Small intestine (tissue), 7 donors: ENCODE data around the gene MEN1. TPM values are rescaled to one million over a fixed set of nuclear protein-coding genes. Genes with fewer than 3 reads are reported as not detected.
A peak's percentile ranks its signal among the peaks of the same experiment; 100 is the strongest.

Source experiments
- DNase-seq, 2 donors: peaks; one replicate each; pipeline versions ENCODE4 v3.0.0 to v3.0.0-alpha.2; 2013
- FAIRE-seq: peaks from 2 replicates; lab custom pipeline; 2012; peaks lifted over from hg19 to GRCh38; lab: Jason Lieb, UNC
- H3K27ac ChIP-seq, 3 donors: one replicate each; pipeline ENCODE4 v1.5.1; 2013; ENCODE audit warnings: low read length in 2 of 3, mild to moderate bottlenecking in 2 of 3, control low read depth in 1 of 3, inconsistent platforms in 1 of 3, low read depth in 1 of 3, moderate library complexity in 1 of 3
- H3K27me3 ChIP-seq, 3 donors: one replicate each; pipeline ENCODE4 v1.6.1; 2013; ENCODE audit warnings: low read length in 3 of 3, inconsistent platforms in 1 of 3; ENCODE audit not compliant: control insufficient read depth in 3 of 3, insufficient read depth in 3 of 3
- H3K36me3 ChIP-seq, 3 donors: one replicate each; pipeline ENCODE4 v1.6.1; 2013; ENCODE audit warnings: low read length in 3 of 3, inconsistent platforms in 1 of 3, low read depth in 1 of 3, mild to moderate bottlenecking in 1 of 3, moderate library complexity in 1 of 3; ENCODE audit not compliant: control insufficient read depth in 3 of 3, insufficient read depth in 2 of 3
- H3K4me1 ChIP-seq, 3 donors: one replicate each; pipeline ENCODE4 v1.6.1; 2013; ENCODE audit warnings: low read length in 2 of 3, inconsistent platforms in 1 of 3, low read depth in 1 of 3, mild to moderate bottlenecking in 1 of 3, moderate library complexity in 1 of 3; ENCODE audit not compliant: control insufficient read depth in 3 of 3, insufficient read depth in 2 of 3
- H3K4me3 ChIP-seq, 3 donors: one replicate each; pipeline ENCODE4 v1.5.1; 2013; ENCODE audit warnings: low read length in 3 of 3, control low read depth in 1 of 3, inconsistent platforms in 1 of 3, low read depth in 1 of 3, mild to moderate bottlenecking in 1 of 3, moderate library complexity in 1 of 3
- H3K9me3 ChIP-seq, 2 donors: one replicate each; pipeline ENCODE4 v1.6.1; 2013; ENCODE audit warnings: low read depth in 1 of 2, low read length in 1 of 2; ENCODE audit not compliant: control insufficient read depth in 2 of 2, insufficient read depth in 1 of 2
- WGBS, 3 donors: extraction: QIAGEN DNeasy Blood & Tissue Kit; methylation state at CpG; one replicate each; pipeline ENCODE4 v1.1.7; 2013; 5-methylcytosine and 5-hydroxymethylcytosine counted together
- polyA plus RNA-seq, 4 donors: library from polyadenylated mRNA; stranded (reverse) in 3 of 4; unstranded in 1 of 4; fragments of 200-250 nt in 3 of 4; fragments of 120-200 nt in 1 of 4; gene quantifications; one replicate each; pipeline versions ENCODE4 v1.2.1 to v1.2.3, GENCODE V29; 2013
- donor health status: healthy with polysubstance abuse.
- donor health status: control.
- donor health status: control.
- donor health status: Bipolar disorder and iron deficiency.
- donor health status: healthy.

MEN1 gene
- polyA plus RNA-seq, 4 donors: 17.6 to 28.3 (median 25.2) TPM

DNA sequence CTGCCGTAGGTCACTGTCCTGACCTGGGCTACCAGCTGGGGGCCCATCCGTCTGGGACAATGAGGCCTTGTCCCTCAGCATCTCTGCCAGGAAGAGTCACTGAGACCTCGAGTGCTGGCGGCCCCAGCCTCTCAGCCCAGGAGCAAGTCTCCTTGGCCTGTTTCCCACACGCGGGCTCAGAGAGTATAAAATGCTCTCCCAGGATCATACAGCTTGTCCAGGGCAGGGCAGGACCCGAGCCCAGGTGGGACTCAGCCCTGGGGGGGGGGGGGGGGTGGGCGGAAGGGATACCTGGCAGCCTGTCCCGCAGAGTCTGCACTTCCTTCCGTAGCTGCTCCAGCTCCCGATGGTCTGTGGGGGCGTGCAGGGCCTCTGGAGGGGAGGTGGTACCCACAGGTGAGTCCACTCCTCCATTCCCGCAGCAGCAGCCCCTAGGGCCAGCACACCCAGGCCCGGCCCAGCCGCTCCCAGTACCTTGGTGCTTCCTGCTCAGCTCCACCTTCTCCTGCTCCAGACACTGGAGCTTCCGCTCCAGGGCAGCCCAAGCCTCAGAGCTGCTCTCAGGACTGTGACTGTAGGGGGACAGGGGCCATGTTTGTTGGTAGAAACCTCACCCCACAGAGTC, 26.2 kb upstream of the MEN1 start:
- Histone ChIP-seq H3K9me3 (no peaks in the 10 kb centered on the region), H3K36me3 (peaks cover 2 to 96% (median 30%) of the 10 kb centered on the region in 3 donors), H3K27me3 (no peaks in the 10 kb centered on the region), H3K4me1 (no peaks in the 10 kb centered on the region), H3K4me3 (no peak overlapping the region), H3K27ac (no peak overlapping the region)
- 79 to 86% (median 83%) methylated on average over 11 to 16 of the region's 16 CpGs for WGBS, 3 donors
- DNase-seq: no peak
- FAIRE-seq: no peak

- 71 to 90% (median 75%) methylated on average over 16 to 17 of the region's 17 CpGs for WGBS, 3 donors
- H3K27me3 ChIP-seq: no peaks in the 10 kb centered on the region
- H3K4me1 ChIP-seq: no peaks in the 10 kb centered on the region
- H3K4me3 ChIP-seq: no peak overlapping the region
- no peaks in the 10 kb centered on the region for H3K9me3 ChIP-seq
- peaks cover 2 to 95% (median 30%) of the 10 kb centered on the region in 3 donors for H3K36me3 ChIP-seq
- DNase-seq: no peak
- FAIRE-seq: no peak
- H3K27ac ChIP-seq: peak overlapping the region in 1 of 3 donors; percentile 43
These were observed 25.5 kb upstream of the MEN1 start for GRCh38 chr11:64835616-64836447.

- Histone ChIP-seq H3K27me3 (no peaks in the 10 kb centered on the region), H3K9me3 (no peaks in the 10 kb centered on the region), H3K4me3 (no peak overlapping the region), H3K36me3 (peaks cover 0 to 94% (median 30%) of the 10 kb centered on the region in 3 donors), H3K27ac (peak overlapping the region in 1 of 3 donors; percentile 43), H3K4me1 (no peaks in the 10 kb centered on the region)
- no peak for FAIRE-seq
- DNase-seq: peak in 1 of 2 donors; percentile 76
- WGBS, 3 donors: 59 to 82% (median 73%) methylated on average over 24 to 29 of the region's 29 CpGs
These were observed 24.6 kb upstream of the MEN1 start for GRCh38 chr11:64834723-64835615.

DNA sequence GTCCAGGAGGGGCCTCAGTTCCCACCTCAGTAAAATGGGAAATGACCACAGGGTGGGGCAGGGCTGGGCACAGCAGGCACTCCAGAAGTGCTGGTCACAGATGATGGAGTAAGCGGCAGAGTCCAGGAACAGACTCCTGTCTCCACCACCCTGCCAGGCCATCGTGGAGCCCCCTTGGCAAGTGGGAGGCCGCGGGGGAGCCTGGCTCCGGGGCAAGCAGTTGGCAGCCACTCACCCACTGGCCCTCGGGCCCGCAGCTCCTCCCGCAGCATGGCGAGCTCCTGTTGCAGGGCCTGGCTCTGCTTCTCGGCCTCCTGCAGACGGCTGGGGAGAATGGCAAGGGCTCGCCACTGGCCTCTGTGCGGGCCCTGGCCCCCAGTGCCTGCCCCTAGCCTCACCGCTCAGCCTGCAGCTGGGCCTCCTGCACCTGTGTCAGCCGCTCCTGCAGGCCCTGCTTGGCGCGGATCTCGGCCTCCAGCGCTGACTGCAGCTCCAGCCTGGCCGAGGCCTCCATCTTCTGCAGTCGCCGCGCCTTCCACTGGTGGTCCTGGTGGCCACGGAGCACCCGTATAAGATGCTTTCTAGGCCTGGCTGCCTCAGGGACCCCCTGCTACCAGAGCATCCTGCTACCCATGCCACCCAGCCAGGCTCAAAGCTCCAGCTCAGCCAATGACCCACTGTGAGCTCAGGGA, 23.8 kb upstream of the MEN1 start:
- WGBS, 3 donors: 92 to 95% (median 95%) methylated on average over 17 to 25 of the region's 25 CpGs
- no peak for DNase-seq
- no peaks in the 10 kb centered on the region for H3K27me3 ChIP-seq
- no peaks in the 10 kb centered on the region for H3K9me3 ChIP-seq
- H3K4me3 ChIP-seq: no peak overlapping the region
- FAIRE-seq: no peak
- H3K36me3 ChIP-seq: peaks cover 0 to 94% (median 27%) of the 10 kb centered on the region in 3 donors
- H3K27ac ChIP-seq: no peak overlapping the region
- no peaks in the 10 kb centered on the region for H3K4me1 ChIP-seq

DNA sequence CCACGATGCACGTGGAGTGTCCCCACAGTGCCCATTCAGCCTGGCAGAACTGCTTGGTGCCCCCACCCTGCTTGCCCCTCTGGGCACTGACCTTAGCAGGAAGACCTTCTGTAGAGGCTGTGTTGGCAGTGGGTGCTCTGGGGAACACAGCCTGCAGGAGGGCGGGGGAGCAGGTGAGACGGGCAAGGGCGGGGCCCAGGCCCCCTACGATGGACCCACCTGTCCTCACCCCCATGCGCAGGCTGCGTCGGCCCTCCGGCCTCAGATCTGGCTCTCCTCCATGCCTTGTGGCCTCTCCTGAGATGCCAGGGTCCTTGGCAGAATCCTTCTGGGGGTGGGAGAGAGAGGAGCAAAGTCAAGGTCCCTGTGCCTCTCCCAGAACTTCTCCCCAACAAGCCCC, 23.2 kb upstream of the MEN1 start:
- FAIRE-seq: no peak

DNA sequence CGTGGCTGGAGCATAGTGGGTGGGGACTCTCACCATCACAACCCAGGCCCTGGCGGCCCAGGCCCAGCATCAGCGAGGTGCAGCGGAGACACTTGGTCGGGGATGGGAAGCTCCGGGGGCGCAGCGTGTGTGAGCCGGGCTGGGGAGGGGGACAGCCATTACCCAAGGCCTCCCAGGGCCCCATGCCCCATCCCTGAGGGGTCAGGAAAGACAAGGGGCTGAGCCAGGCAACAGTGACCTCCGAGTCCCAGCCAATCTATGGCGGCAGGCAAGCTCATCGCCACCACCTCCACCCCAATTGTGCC, 22.8 kb upstream of the MEN1 start:
- Histone ChIP-seq H3K4me3 (no peak overlapping the region), H3K27me3 (no peaks in the 10 kb centered on the region), H3K36me3 (peaks cover 0 to 92% (median 27%) of the 10 kb centered on the region in 3 donors), H3K9me3 (no peaks in the 10 kb centered on the region), H3K4me1 (no peaks in the 10 kb centered on the region), H3K27ac (no peak overlapping the region)
- WGBS, 3 donors: 92 to 96% (median 95%) methylated on average over 12 of the region's 12 CpGs
- no peak for DNase-seq
- no peak for FAIRE-seq

More for the DNA sequence above, 23.2 kb upstream of the MEN1 start:
- no peak for DNase-seq
- no peaks in the 10 kb centered on the region for H3K9me3 ChIP-seq
- H3K4me1 ChIP-seq: no peaks in the 10 kb centered on the region
- peaks cover 0 to 92% (median 27%) of the 10 kb centered on the region in 3 donors for H3K36me3 ChIP-seq
- H3K4me3 ChIP-seq: no peak overlapping the region
- H3K27me3 ChIP-seq: no peaks in the 10 kb centered on the region
- WGBS, 3 donors: 87 to 90% (median 89%) methylated on average over 10 of the region's 10 CpGs
- H3K27ac ChIP-seq: no peak overlapping the region

GRCh38 chr11:64832467-64833197, 22.3 kb upstream of the MEN1 start:
- DNase-seq: no peak
- Histone ChIP-seq H3K9me3 (no peaks in the 10 kb centered on the region), H3K27me3 (no peaks in the 10 kb centered on the region), H3K27ac (no peak overlapping the region), H3K36me3 (peaks cover 0 to 92% (median 27%) of the 10 kb centered on the region in 3 donors), H3K4me3 (no peak overlapping the region), H3K4me1 (no peaks in the 10 kb centered on the region)
- 92 to 96% (median 95%) methylated on average over 20 to 21 of the region's 21 CpGs for WGBS, 3 donors
- FAIRE-seq: no peak
